ENCODE results near the gene RNF214. TPM values are rescaled to one million over a fixed set of nuclear protein-coding genes. Genes with fewer than 3 reads are reported as not detected.

RNF214 gene
- total RNA-seq, 4 donors from 2014 or later = 14.8 to 21.2 (median 17.4) TPM

GRCh38 chr11:117186431-117186761, 46.1 kb upstream of the RNF214 start:
- 100% methylated on average over 2 of the region's 4 CpGs; no CpG with 5 or more reads in 1 of the 2 donors for WGBS, 2 donors (ENCODE audit: low coverage in 1 of 2)
- Histone ChIP-seq H3K27me3 (no peaks in the 10 kb centered on the region), H3K36me3 (peaks cover 0 to 98% of the 10 kb centered on the region in 2 donors), H3K9me3 (no peaks in the 10 kb centered on the region), H3K4me3 (no peak overlapping the region), H3K4me1 (peaks cover 0 to 30% (median 2%) of the 10 kb centered on the region in 3 donors), H3K27ac (peak overlapping the region in 2 of 4 donors; percentile 5 to 31)
- TF ChIP-seq CTCF (IDR thresholded peaks at IDR 0.05) (no peak), EP300 (IDR thresholded peaks at IDR 0.05) (no peak), POLR2AphosphoS5 (IDR thresholded peaks at IDR 0.05) (no peak), POLR2A (IDR thresholded peaks at IDR 0.05) (no peak)
- no peak for ATAC-seq

DNA sequence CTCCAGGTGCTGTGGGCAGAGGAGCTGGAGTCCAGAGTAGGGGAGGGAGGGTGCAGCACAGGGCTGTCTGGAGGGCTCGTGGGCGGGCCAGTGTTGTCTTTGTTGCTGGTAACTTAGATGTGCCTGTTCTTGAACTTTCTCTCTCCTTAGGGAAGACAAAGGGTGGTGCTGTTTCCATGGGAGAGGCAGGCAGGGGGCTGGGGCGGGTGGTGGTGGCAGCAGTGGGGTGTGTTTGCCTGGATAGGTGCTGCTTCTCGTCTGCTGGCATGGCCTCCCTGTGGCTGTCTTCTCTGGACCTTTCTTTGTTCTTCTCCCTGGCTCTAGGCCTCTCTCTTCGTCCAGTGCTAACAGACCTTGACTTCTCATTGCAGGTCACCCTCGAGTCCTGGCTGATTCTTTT, 45.5 kb upstream of the RNF214 start:
- Histone ChIP-seq H3K27ac (peak overlapping the region in 2 of 4 donors; percentile 5 to 31), H3K36me3 (peaks cover 0 to 100% of the 10 kb centered on the region in 2 donors), H3K4me1 (peaks cover 0 to 24% (median 0%) of the 10 kb centered on the region in 3 donors), H3K27me3 (no peaks in the 10 kb centered on the region), H3K4me3 (no peak overlapping the region), H3K9me3 (no peaks in the 10 kb centered on the region)
- no peak for ATAC-seq
- WGBS, 2 donors (ENCODE audit: low coverage in 1 of 2) = 43 to 83% methylated on average over 2 of the region's 6 CpGs
- TF ChIP-seq POLR2AphosphoS5 (IDR thresholded peaks at IDR 0.05) (no peak), CTCF (IDR thresholded peaks at IDR 0.05) (no peak), POLR2A (IDR thresholded peaks at IDR 0.05) (no peak), EP300 (IDR thresholded peaks at IDR 0.05) (no peak)

DNA sequence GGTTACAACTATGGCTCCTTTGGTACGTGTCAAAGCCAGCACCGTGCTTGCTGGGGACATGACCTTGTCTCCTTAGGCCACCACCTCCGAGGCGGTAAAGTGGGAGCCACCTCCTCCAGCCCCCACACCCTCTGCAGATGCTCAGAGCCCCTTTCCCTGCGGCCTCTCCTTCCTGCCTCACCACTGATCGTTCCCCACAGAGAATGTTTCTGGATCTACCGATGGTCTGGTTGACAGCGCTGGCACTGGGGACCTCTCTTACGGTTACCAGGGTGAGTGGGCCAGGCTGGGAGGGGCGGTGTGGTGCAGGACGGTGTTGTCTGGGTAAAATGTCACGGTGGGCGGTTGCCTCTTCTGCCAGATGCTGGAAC, 45.1 kb upstream of the RNF214 start:
- no peak overlapping the region for H3K4me3 ChIP-seq
- ATAC-seq = no peak
- H3K36me3 ChIP-seq = peaks cover 0 to 100% of the 10 kb centered on the region in 2 donors
- no peaks in the 10 kb centered on the region for H3K27me3 ChIP-seq
- TF ChIP-seq EP300 (IDR thresholded peaks at IDR 0.05) (no peak), CTCF (IDR thresholded peaks at IDR 0.05) (no peak), POLR2A (IDR thresholded peaks at IDR 0.05) (no peak), POLR2AphosphoS5 (IDR thresholded peaks at IDR 0.05) (no peak)
- peaks cover 0 to 19% (median 0%) of the 10 kb centered on the region in 3 donors for H3K4me1 ChIP-seq
- 71 to 82% methylated on average over 5 of the region's 13 CpGs for WGBS, 2 donors (ENCODE audit: low coverage in 1 of 2)
- H3K27ac ChIP-seq = peak overlapping the region in 2 of 4 donors; percentile 5 to 31
- no peaks in the 10 kb centered on the region for H3K9me3 ChIP-seq

DNA sequence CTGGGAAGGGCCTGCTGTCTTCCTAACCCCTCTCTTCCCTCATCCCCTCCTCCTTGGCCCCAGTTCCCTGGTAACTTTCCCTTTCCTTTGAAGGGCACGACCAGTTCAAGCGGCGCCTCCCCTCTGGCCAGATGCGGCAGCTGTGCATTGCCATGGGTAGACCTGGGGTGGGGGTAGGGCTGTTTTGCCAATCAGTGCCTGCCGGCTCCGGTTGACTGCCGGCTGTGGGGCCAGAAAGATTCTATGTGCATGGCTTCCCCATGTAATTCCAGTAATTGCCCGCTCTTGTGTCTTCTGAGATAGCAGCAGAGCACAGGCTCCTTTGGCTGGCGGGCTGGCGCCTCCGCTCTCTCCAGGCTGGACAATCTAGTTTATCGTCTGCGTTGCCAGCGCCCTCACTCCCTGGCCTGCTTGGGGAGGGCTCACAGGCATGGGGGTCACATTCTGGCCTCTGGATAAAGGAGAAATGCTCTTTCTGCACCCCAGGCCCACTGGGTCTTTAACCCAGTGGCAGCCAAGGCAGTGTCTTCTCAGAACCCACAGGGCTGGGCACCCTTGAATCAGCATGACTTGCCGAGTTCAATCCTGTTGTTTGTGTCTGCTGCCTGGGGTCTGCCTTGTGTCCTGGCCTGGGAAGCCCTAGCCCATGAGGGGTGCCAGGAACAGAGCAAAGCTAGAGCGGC, 44.5 kb upstream of the RNF214 start:
- peak overlapping the region in 2 of 4 donors; percentile 6 to 27 for H3K27ac ChIP-seq
- TF ChIP-seq CTCF (IDR thresholded peaks at IDR 0.05) (no peak), EP300 (IDR thresholded peaks at IDR 0.05) (no peak), POLR2AphosphoS5 (IDR thresholded peaks at IDR 0.05) (no peak), POLR2A (IDR thresholded peaks at IDR 0.05) (no peak)
- ATAC-seq = no peak
- peaks cover 0 to 100% of the 10 kb centered on the region in 2 donors for H3K36me3 ChIP-seq
- H3K4me3 ChIP-seq = no peak overlapping the region
- H3K27me3 ChIP-seq = no peaks in the 10 kb centered on the region
- no peaks in the 10 kb centered on the region for H3K9me3 ChIP-seq
- WGBS, 2 donors (ENCODE audit: low coverage in 1 of 2) = 100% methylated on average over 1 of the region's 16 CpGs; no CpG with 5 or more reads in 1 of the 2 donors
- H3K4me1 ChIP-seq = peaks cover 0 to 18% (median 0%) of the 10 kb centered on the region in 3 donors

DNA sequence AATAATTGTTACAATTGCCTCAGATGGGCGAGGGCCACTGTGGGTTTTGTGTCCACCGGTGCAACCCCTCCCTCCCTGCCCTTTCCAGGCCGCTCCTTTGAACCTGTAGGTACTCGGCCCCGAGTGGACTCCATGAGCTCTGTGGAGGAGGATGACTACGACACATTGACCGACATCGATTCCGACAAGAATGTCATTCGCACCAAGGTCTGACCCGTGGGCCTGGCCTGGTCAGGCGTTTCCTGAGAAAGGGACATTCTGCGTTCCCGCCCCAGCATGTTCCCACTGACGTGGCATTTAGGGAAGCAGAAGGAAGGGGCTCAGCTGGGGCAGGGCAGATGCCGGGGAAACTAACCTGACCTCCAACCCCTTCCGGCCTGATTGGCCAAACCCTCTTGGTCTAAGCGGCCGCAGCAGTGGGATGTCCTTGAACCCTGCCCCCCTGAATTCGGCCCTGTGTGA, 43.8 kb upstream of the RNF214 start:
- Histone ChIP-seq H3K9me3 (no peaks in the 10 kb centered on the region), H3K4me1 (peaks cover 0 to 18% (median 0%) of the 10 kb centered on the region in 3 donors), H3K36me3 (peaks cover 0 to 100% of the 10 kb centered on the region in 2 donors), H3K27ac (peak overlapping the region in 2 of 4 donors; percentile 25 to 37), H3K4me3 (no peak overlapping the region), H3K27me3 (no peaks in the 10 kb centered on the region)
- WGBS, 2 donors (ENCODE audit: low coverage in 1 of 2) = 73 to 80% methylated on average over 1 to 4 of the region's 20 CpGs
- peak; percentile 49 for ATAC-seq
- no peak for TF ChIP-seq CTCF (IDR thresholded peaks at IDR 0.05)
- TF ChIP-seq EP300 (IDR thresholded peaks at IDR 0.05) = no peak
- no peak for TF ChIP-seq POLR2A (IDR thresholded peaks at IDR 0.05)
- TF ChIP-seq POLR2AphosphoS5 (IDR thresholded peaks at IDR 0.05) = no peak

All from gastroesophageal sphincter (tissue), 4 donors.